Measurements from ENCODE around the gene PRAMEF6.
"Not testable (repeated sequence)": the region's sequence is repeated elsewhere in the genome, so short reads cannot be mapped to it uniquely, and the experiment has no call there.

PRAMEF6 gene

DNA sequence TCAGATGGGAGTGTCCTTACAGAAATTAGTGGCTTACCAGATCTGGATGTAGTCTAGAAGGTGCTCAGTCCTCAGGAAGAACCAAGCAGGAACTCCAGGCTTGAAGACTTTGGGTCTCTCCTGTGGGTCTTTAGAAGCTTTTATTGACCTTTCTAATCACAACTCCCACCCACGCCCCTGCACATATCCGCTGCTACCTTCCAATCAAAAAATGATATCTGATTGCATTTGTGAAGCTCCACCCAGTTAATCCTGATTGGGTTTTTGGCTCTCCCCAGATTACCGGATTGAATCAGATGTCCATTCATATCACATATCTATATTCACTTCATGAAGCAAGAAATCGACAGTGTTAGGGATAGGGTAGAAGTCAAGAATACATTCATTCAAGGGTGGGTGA lies at the start of gene PRAMEF6:
Gene PRAMEF6 (minus strand): TSS at position 101 of the 400 bp plus-strand sequence. CDS start 5,062 bp downstream, outside the sequence.
- not testable (repeated sequence) for H3K4me3 ChIP-seq (ENCODE audit: low read length)

DNA sequence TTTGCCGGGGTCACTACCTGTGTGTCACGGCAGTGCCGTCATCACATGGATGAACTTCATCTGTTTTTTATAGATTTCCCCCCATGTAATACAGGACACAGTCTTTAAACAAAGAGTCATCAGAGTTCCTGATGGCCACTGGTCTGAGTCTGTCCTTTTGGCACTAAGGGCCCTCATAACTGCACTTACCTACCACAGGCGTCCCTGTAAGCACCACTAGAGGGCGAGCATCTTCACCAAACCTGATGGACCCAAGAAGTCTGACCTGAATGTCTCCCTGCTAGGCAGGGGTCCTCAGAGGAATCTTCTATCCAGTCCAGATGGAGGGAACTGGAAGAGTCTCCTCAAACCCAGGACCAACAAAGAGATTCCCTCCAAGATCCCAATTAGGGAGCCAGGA lies 23.0 kb downstream of the PRAMEF6 start:
- not testable (repeated sequence) for H3K4me3 ChIP-seq (ENCODE audit: low read length)

DNA sequence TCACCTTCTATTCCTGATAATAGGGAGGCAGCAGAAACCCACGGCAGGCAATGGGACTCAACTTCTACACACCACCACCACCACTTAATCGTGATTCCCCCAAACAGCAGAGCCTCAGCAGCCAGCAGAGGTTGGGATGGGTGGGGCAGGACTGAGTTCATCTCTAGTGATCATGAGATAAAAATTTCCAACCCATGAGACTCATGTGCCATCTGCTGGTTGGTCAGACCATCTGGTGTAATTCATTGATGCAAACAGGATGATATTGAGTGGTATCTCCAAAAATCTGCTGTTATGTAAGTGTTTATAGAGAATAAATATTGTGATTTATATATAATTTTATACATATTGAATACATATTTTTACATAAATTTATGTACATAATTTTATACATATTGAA lies 25.6 kb downstream of the PRAMEF6 start:
- H3K4me3 ChIP-seq (ENCODE audit: low read length), result not testable (repeated sequence)

DNA sequence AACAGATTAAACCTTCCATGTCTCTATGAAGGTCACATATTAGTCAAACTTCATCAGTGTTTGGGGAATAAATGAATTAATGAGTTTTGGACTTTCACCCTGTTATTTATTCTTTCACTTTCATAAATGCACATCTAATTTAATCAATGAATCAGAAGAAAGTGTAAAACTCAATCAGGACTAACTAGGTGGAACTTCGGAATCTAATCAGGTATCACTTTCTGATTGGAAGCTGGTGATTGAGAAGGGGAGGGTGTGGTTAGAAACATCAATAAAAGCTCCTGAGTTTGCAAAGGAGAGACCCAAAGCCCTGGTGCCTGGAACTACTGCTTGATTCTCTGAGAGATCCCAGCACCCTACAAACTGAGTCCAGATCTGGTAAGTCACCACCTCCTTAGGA lies 31.1 kb downstream of the PRAMEF6 start, which contains the start of gene PRAMEF7:
Gene PRAMEF7 (plus strand): TSS at position 301 of the 400 bp plus-strand sequence. CDS start 1,083 bp downstream, outside the sequence.
- not testable (repeated sequence) for H3K4me3 ChIP-seq (ENCODE audit: low read length)

DNA sequence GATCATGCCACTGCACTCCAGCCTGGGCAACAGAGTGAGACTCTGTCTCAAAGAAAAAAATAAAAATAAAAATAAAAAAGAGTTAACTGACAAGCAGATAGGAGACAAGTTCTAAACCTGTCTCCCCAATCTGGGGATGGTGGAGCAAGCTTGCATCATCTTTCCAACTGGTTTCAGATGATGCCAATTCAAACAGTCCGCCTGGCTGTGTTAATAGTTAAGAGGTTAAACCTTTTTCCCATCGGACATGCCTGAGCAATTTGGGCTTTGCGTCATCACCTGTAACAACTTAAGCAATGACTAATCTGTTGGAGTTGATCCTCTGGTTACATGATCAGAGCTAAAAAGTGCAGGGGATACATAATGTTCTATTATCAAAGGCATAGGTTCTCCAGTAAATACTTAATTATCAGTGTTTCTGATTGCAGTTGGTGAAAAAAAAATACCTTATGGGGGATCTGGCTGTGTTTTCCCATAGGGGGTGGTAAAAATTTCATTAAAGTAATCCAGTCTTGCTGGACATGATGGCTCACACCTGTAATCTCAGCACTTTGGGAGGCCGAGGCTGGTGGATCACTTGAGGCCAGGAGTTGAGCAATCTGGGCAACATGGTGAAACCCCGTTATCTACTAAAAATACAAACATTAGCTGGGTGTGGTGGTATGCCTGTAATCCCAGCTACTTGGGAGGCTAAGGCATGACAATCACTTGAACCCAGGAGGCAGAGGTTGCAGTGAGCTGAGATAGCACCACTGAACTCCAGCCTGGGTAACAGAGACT lies 43.4 kb downstream of the PRAMEF6 start:
- H3K4me3 ChIP-seq (ENCODE audit: low read length), result not testable (repeated sequence)

DNA sequence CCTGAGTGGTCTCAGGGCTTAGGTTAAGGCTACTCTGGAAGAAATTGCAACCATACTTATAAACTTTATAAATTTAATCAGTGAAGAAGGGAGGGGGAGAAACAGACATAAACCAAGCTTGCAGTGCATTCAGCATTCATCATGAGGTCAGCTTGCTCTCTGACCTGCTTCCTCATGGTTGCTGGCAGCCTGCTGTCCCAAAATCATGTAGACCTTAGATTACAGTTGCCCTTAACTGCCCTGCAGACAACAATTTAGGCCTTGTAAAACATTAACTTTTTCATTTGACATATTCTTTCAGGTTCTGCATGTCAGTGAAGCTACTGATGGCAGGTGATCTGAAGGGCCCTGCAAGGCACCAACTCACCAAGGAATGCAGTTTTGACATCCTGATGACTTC lies 48.2 kb downstream of the PRAMEF6 start:
- H3K4me3 ChIP-seq (ENCODE audit: low read length), result not testable (repeated sequence)

DNA sequence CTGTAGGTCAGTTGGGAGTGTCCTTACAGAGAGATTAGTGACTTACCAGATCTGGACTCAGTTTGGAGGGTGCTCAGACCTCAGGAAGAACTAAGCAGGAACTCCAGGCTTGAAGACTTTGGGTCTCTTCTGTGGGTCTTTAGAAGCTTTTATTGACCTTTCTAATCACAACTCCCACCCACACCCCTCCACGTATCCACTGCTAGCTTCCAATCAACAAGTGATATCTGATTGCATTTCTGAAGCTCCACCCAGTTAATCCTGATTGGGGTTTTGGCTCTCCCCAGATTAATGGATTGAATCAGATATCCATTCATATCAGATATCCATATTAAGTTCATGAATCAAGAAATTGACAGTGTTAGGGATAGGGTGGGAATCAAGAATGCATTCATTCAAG lies 49.2 kb downstream of the PRAMEF6 start, which contains the start of gene PRAMEF10:
Gene PRAMEF10 (minus strand): TSS at position 101 of the 400 bp plus-strand sequence. CDS start 2,423 bp downstream, outside the sequence.
- not testable (repeated sequence) for H3K4me3 ChIP-seq (ENCODE audit: low read length)

Data from GM08714 (cell line).